ENCODE data around the gene SLC7A9.

Gene SLC7A9

DNA sequence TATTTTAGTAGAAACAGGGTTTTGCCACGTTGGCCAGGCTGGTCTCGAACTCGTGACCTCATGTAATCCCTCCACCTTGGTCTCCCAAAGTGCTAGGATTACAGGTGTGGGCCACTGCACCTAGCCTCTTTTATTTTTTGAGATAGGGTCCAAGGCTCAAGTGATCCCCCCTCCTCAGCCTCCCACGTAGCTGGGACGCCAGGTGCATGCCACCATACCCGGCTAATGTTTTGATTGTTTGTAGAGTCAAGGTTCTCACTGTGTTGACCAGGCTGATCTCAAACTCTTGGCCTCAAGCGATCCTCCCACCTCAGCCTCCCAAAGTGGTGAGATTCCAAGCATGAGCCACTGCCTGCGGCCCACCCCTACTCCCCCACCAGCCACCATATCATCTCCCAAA lies 6.3 kb downstream of the SLC7A9 start:
- no peak for TF ChIP-seq GATA3 (IDR thresholded peaks at IDR 0.05; ENCODE audit: low read depth, low read length)
- no peak for TF ChIP-seq GATA2 (IDR thresholded peaks at IDR 0.05; ENCODE audit: low read depth, low read length)

DNA sequence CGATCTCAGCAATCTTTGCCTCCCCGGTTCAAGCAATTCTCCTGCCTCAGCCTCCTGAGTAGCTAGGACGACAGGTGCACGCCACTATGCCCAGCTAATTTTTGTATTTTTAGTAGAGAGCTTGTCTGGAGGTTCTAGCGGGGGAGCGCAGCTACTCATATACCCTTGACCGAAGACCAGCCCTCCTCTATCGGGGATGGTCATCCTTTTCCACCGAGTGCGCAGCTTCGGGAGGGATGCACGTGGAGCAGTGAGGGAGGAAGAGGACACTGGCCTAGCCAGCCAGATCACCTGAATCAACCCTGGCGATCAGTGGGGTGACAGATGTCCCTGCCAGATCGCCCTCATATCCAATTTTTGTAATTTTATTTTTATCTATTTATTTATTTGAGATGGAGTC lies 6.8 kb downstream of the SLC7A9 start:
- TF ChIP-seq GATA3 (IDR thresholded peaks at IDR 0.05; ENCODE audit: low read depth, low read length) (no peak), GATA2 (IDR thresholded peaks at IDR 0.05; ENCODE audit: low read depth, low read length) (no peak)

DNA sequence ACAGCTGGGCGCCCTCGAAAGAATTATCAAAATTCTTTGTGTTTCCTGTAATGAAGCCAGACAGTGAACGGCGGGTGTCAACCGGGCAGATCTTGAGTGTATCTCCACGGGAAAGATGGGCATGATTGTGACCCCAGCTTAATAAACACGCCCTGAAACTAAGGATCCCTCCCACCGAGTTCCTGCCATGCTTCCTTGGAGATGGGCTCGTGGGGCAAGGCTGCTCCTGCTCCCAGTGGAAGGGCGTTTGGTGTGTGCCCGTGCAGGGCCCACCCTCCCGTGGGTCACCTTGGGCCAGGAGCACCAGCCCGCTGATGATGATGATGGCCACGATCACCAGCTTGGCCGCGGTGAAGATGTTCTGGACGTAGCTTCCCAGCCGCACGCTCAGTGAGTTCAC lies 7.4 kb downstream of the SLC7A9 start:
- TF ChIP-seq GATA2 (IDR thresholded peaks at IDR 0.05; ENCODE audit: low read depth, low read length): no peak
- TF ChIP-seq GATA3 (IDR thresholded peaks at IDR 0.05; ENCODE audit: low read depth, low read length): no peak

DNA sequence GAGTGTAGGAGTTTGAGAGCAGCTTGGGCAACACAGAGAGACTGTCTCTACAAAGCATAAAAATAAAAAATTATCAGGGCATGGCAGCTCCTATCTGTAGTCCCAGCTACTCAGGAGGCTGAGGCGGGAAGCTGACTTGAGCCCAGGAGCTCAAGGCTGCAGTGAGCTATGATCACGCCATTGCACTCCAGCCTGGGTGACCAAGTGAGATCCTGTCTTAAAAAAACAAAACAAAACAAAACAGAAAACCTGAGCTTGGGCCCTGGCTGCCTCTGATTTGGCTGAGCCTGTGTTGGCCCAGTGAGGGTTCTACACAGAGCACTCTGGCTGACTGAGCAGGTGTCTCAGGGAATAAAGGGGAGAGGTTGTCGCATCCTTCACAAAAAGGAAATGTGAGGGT lies 8.0 kb downstream of the SLC7A9 start:
- TF ChIP-seq GATA3 (IDR thresholded peaks at IDR 0.05; ENCODE audit: low read depth, low read length): no peak
- no peak for TF ChIP-seq GATA2 (IDR thresholded peaks at IDR 0.05; ENCODE audit: low read depth, low read length)

DNA sequence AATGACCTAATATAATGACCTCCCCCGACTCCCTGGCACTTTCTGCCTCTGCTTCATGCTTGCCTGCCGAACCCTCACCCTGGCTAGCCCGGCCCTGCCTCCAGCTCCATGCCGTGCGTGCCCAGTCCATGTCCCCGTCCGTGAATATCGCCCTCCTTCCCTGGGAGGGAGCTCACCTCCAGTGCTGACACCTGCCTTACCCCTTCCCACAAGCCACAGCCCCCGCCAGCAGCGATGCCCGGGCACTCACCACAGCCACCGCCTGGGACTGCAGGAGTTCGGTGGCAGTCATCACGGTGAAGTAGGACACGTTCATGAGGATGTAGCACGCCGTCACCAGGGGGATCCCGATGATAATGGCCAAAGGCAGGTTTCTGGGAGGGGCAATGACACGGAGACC lies 10.0 kb downstream of the SLC7A9 start:
- no peak for TF ChIP-seq GATA3 (IDR thresholded peaks at IDR 0.05; ENCODE audit: low read depth, low read length)
- TF ChIP-seq GATA2 (IDR thresholded peaks at IDR 0.05; ENCODE audit: low read depth, low read length): no peak

DNA sequence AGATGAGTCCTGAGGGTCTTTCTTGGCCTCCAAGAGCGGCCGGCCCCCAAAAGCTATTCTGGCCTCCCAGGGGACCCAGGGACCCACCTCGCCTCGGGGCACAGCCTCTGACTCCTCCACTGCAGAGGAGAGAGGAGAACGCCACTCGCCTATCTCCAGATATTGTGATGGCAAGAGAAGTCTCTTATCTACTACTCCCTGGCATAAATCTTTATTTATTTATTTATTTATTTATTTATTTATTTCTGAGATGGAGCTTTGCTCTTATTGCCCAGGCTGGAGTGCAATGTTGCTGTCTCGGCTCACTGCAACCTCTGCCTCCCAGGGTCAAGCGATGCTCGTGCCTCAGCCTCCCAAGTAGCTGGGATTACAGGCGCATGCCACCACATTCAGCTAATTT lies 11.0 kb downstream of the SLC7A9 start:
- TF ChIP-seq GATA2 (IDR thresholded peaks at IDR 0.05; ENCODE audit: low read depth, low read length): no peak
- TF ChIP-seq GATA3 (IDR thresholded peaks at IDR 0.05; ENCODE audit: low read depth, low read length): no peak

DNA sequence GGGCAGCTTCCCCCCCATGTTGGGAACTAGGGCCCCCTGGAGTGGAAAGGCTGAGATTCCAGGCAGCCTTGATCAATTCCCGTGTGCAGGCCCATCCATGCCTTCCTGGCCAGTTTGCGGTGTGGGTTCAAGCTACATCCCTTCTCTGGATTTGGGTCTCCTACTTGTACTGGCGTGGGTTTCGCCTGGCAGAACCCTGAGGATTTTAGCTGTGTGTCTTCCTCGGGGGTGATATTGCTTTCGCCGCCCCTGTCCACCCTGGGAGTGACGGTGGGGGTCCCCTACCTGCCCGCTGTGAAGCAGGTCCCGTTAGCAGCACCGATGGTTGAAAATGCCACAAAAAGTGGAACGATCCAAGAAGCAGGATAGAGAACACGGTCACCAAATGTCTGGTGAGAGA lies 11.4 kb downstream of the SLC7A9 start:
- no peak for TF ChIP-seq GATA2 (IDR thresholded peaks at IDR 0.05; ENCODE audit: low read depth, low read length)
- no peak for TF ChIP-seq GATA3 (IDR thresholded peaks at IDR 0.05; ENCODE audit: low read depth, low read length)

DNA sequence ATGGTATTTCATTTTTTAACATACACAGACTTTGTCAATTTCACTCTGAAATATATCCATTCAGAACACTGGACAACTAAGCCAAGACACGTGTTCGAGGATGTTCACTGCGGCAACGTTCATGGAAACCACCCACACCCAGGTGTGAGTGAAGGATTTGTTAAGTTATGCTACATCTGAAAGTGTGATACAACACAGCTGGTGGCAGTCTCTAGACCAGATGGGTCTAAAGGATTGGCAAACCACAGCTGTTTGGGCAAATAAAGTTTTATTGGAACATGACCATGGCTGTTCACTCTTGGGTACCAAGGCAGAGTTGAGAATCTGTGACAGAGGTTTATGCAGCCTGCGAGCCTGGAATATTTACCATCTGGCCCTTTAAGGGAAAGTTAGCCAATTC lies 12.0 kb downstream of the SLC7A9 start:
- TF ChIP-seq GATA3 (IDR thresholded peaks at IDR 0.05; ENCODE audit: low read depth, low read length) (no peak), GATA2 (IDR thresholded peaks at IDR 0.05; ENCODE audit: low read depth, low read length) (no peak)

DNA sequence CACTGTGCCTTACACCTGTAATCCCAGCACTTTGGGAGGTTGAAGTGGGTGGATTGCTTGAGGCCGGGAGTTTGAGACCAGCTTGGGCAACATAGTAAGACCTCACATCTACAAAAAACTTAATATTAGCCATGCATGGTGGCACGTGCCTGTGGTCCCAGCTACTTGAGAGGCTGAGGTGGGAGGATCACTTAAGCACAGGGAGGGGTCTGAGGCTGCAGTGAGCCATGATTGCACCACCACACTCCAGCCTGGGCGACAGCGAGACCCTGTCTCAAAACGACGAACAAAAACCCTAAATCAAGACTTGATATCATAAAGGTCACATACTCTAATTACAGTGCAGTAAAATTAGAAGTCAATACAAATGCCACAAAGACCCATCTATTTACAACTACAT lies 17.4 kb downstream of the SLC7A9 start:
- TF ChIP-seq GATA2 (IDR thresholded peaks at IDR 0.05; ENCODE audit: low read depth, low read length) (no peak), GATA3 (IDR thresholded peaks at IDR 0.05; ENCODE audit: low read depth, low read length) (no peak)

DNA sequence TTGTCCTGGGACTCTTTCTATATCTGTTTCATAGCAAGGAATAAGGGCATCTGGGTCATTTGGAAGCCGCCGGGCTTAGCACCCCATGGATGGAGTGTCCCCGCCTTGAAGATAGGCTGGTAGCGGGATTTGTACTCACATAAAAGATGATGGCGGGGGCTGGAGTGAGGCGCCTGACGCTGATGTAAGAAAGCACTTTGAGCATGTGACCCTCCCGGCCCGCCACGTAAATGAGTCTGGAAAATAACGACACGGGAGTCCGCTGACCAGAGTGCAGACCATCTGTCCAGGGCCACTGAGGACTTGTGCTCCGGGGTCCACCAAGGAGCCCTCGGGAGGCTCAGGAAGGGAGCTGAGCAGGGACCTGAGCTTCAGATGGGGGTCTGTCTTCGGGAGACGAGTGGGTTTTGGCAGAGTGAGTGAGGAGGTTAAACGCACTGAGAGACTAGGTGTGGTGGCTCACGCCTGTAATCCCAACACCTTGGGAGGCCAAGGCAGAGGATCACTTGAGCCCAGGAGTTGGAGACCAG lies 25.8 kb downstream of the SLC7A9 start:
- TF ChIP-seq GATA2 (IDR thresholded peaks at IDR 0.05; ENCODE audit: low read depth, low read length) (no peak), GATA3 (IDR thresholded peaks at IDR 0.05; ENCODE audit: low read depth, low read length) (no peak)

DNA sequence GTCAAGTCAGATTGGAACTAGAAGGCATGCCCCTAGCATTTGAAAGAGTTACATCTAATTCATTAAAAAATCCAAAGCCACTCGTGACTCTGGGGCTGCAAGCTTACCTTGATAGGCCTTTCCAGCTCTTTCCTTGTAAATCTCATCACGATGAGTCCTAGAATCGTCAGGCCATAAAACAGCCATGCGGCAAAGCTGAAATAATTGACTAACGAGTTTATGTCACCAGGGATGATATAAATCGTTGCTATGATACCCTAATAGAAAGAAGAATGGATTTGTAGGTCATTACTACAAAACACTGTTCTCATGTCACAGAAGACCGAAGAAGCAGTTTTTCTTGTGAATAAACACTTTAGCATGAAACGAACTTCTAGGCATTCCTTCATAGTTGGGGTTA lies 27.5 kb downstream of the SLC7A9 start:
- no peak for TF ChIP-seq GATA2 (IDR thresholded peaks at IDR 0.05; ENCODE audit: low read depth, low read length)
- no peak for TF ChIP-seq GATA3 (IDR thresholded peaks at IDR 0.05; ENCODE audit: low read depth, low read length)

DNA sequence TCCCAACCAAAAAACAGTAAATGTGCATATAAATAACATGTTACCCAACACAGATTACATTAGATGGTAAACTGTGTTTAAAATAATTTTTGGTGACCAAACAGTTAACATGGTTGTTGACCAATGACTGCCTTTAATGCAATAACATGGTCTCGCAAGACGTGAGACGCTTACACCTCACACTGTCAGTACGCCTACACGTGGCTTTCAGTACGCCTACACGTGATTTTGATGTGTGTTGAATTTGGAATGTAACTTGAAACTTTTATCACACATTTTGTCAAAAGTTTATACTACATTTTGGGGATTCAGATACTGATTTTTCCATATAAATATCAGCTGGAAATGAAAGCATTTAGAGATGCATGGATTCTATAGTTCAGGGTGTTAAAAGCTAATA lies 32.0 kb downstream of the SLC7A9 start:
- TF ChIP-seq GATA2 (IDR thresholded peaks at IDR 0.05; ENCODE audit: low read depth, low read length): no peak
- no peak for TF ChIP-seq GATA3 (IDR thresholded peaks at IDR 0.05; ENCODE audit: low read depth, low read length)

DNA sequence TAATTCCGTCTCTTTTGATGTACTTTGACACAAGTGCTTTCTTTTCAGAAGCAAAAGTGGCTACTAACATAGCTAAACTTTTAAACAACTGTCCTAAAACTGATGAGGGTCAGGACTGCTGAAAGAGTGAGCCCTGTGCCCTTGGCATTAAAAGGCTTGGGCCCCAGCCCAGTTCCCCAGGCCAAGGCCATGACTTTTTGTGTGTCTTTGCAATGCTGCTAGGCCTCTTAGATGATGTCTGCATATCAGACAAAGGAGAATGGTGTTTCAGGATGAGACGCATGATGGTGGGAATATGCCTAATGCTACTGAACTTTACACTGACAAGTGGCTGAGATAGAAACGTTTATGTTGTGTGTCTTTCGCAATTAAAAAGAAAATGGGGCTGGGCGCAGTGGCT lies 38.0 kb downstream of the SLC7A9 start:
- TF ChIP-seq GATA2 (IDR thresholded peaks at IDR 0.05; ENCODE audit: low read depth, low read length) (no peak), GATA3 (IDR thresholded peaks at IDR 0.05; ENCODE audit: low read depth, low read length) (no peak)

DNA sequence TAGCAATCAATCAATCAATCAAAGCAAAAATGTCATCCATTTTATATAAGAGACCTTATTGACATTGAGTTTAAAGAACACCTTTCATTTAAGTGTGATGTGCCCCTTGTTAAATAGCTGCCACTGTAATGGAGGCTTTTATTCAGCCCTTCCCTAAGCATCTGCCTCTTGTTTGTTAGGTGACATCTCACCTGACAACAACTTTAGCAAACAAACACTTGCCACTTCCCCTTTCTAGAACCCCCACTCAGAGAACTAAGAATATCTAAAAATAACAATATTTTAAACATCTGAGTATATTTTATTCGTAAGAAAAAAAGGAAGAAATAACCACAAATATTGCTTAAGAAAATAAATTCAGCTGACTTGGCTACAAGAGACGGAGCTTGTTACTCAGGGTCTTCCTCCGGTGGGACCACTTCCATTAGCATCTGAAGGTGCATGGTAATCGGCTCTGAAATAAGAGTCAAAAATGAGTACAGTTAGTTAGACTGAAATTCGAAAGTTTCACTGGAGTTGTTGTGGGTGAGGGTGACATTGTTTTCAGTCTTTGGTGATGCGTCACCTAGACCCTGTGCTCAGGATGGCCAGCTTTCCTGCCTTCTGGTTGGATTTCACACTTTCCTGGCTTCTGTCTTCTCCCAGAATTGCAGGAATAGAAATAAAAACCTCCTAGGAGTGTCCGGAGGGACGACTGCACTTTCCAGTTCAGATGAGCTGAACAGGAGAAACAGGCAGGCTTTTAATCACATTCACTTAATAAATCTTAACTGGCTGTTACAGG lies 39.1 kb downstream of the SLC7A9 start:
- TF ChIP-seq GATA3 (IDR thresholded peaks at IDR 0.05; ENCODE audit: low read depth, low read length) (no peak), GATA2 (IDR thresholded peaks at IDR 0.05; ENCODE audit: low read depth, low read length) (no peak)

DNA sequence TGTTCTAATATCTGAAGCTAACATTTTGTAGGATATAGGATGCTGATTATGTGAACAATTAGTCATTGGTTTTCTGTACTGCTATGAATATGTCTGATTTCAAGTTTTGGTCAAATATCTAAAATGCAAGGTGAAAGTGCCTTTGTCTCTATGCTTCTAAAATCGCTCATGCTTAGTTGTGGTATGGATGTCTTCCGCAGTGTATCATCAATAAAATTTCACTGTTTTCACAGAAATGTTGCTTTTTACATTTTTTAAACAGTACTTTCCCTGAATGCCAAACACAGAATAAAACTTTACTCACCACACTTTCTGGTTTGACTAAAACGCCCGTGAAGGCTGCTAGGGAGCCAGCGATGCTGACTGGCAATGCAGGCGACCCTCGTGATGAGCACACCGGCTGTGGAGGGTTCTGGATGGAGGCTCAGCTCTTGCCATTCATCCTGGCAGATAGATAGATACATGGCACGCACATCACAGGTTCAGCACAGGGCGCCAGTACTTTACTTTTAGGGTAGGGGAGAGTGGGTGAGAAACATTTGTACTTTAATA lies 40.1 kb downstream of the SLC7A9 start:
- TF ChIP-seq GATA3 (IDR thresholded peaks at IDR 0.05; ENCODE audit: low read depth, low read length): no peak
- no peak for TF ChIP-seq GATA2 (IDR thresholded peaks at IDR 0.05; ENCODE audit: low read depth, low read length)

Data from SH-SY5Y (cell line).